GM18870 (cell line): ENCODE measurements around the gene PPIF.

Source experiments
- ATAC-seq: cut with Tn5 transposase; IDR thresholded peaks from one replicate; pipeline ENCODE4 v1.9.1; 2021; ENCODE audit warnings: moderate library complexity; ENCODE audit not compliant: unreplicated experiment

The PPIF gene

GRCh38 chr10:79361726-79362397, 14.6 kb downstream of the PPIF start:
- no peak for ATAC-seq

DNA sequence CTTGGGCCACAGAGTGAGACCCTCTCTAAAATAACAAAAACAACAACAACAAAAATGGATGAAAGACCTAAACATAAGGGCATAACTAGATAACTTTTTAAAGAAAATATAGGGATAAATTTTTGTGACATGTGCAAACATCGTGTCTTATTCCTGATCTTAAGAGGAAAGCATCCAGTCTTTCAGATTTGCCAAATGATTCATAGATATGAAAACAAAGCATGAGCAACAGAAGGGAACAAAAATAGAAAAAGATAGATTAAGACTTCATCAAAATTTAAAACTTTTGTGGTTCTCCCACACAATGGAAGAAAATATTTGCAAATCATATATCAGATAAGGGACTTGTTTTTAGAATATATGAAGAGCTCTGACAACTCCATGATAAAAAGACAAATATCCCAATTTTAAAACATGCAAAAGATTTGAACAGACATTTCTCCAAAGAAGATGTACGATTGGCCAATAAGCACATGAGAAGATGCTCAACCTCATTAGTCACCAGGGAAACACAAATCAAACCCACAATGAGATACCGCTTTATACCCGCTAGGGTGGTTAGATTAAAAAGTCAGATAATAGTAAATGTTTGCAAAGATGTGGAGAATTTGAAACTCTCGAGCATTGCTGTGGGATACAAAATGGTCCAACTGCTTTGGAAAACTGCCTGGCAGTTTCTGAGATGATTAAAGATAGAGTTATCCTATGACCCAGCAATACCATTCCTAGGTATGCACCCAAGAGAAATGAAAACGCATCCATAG, 20.3 kb downstream of the PPIF start:
- ATAC-seq: no peak

DNA sequence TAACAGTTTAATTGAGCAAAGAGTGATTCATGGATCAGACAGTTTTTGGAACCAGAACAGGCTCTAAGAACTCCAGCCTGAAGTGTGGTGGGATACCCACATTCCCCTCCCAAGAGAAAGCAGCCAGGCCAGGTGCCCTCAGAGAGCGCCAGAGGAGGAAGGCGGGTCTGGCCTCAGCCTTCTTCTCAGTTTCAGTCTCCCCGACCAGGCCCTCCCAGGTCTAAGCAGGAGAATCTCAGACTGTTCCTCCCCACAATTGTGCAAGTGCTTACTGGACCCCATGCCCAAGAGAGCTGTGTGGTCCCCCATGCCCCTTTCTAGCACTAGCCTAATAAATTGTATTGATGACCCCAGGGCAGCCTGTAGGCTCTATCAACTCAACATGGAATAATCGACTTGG, 25.6 kb downstream of the PPIF start:
- ATAC-seq: no peak

- ATAC-seq: no peak
Measured at GRCh38 chr10:79374312-79375191, 27.3 kb downstream of the PPIF start.

- no peak for ATAC-seq
Measured at GRCh38 chr10:79375321-79376077, 28.2 kb downstream of the PPIF start.

DNA sequence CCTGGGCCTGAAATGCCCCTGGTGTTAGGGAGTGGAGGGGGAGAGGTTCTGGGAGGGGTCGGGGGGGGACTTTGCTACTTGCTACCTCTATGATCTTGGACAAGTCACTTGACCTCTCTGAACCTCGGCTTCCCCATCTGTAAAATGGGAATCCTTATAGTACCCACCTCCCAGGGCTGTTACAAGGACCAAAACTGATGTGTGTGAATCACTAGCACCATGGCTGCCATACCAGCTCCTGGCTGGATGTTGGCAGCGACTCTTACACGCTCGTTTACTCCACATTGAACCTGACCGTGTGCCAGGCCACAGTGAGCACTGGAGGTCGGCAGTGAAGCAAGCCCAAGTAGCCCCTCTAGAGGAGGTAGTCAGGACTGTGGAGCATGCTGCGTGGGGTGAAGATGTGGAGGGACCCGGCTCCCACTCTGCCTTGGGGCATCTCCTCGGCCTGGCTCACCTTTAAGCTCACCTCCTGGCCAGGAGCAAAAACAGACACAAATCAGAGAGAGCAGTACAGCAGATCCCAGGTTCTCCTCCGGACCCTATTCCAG, 28.9 kb downstream of the PPIF start:
- no peak for ATAC-seq

GRCh38 chr10:79376751-79377556, 29.7 kb downstream of the PPIF start:
- ATAC-seq: no peak

- ATAC-seq: no peak
Measured at GRCh38 chr10:79377557-79378382, 30.5 kb downstream of the PPIF start.

GRCh38 chr10:79378383-79378646, 31.0 kb downstream of the PPIF start:
- no peak for ATAC-seq

DNA sequence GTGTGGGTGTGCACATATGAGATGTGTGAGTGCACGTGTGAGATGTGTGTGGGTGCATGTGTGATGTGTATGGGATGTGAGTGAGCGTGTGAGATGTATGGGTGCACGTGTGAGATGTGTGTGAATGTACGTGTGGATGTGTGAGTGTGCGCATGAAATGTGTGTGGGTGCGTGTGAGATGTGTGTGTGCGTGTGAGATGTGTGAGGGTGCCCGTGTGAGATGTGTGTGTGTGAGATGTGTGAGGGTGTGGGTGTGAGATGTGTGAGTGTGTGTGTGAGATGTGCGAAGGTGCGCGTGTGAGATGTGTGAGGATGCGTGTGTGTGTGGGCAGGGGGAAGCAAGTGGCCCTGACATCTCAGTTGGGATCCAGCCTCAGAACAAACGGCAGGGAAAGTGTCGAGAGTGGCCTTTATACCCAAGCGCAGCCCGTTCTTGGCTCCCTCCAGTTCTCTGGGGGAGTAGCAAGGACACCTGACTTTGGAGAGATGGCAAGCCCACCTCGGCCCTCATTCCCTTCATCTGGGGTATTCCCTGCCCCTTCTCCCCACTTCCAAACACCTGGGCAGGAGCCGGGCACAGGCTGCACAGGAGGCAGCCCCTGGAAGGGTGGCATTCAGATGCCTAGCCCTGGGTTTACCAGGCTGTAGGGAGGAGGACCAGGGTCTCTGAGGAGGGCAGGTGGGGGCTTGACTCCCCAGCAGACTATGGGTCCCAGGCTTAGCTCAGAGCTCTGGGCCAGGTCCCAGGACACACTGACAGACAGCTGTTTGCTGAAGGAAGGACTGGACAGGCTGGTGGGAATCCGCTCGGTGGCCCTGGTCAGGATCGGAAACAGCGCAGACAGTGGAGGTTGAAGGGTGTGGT, 31.6 kb downstream of the PPIF start:
- no peak for ATAC-seq

GRCh38 chr10:79379512-79380124, 32.3 kb downstream of the PPIF start:
- ATAC-seq: no peak

GRCh38 chr10:79380125-79380945, 33.1 kb downstream of the PPIF start:
- no peak for ATAC-seq

GRCh38 chr10:79380946-79381721, 33.9 kb downstream of the PPIF start:
- no peak for ATAC-seq

- no peak for ATAC-seq
Measured at GRCh38 chr10:79381804-79382221, 34.5 kb downstream of the PPIF start.

GRCh38 chr10:79382491-79382941, 35.2 kb downstream of the PPIF start:
- ATAC-seq: no peak

DNA sequence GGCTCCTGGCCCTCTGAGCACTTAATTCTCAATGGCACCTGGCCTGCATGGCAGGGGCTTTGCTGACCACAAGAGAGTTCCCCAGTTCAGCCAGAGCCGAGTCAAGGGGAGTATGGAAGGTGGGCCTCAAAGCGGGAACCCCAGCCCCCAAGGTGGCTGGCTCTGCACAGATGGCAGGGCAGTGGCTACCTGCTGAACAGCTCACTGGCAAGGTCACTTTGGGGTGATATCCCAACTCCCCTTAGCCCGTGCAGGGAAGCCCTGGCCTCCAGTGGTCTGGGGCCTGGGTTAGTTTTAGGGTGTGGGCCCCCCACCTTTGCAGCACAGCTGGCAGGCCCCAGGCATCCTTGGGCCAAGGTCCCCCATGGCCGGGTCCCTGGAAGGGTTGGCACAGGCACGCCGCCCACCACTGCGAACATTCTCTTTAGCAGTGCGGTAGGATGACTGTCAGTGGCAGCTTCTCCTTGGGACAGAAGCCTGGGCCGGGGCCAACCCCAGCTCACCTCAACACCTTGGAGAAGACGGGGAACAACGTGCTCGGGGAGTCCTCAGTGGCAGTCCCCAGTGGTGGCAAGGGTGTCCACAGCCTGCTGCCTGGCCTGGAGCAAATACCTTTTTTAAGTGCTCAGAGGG, 36.8 kb downstream of the PPIF start:
- ATAC-seq: no peak
